ENCODE data around the gene NAA40. TPM values are rescaled to one million over a fixed set of nuclear protein-coding genes. Genes with fewer than 3 reads are reported as not detected.

The NAA40 gene
- total RNA-seq, 1 experiment from 2014 or later: 44.4 TPM

DNA sequence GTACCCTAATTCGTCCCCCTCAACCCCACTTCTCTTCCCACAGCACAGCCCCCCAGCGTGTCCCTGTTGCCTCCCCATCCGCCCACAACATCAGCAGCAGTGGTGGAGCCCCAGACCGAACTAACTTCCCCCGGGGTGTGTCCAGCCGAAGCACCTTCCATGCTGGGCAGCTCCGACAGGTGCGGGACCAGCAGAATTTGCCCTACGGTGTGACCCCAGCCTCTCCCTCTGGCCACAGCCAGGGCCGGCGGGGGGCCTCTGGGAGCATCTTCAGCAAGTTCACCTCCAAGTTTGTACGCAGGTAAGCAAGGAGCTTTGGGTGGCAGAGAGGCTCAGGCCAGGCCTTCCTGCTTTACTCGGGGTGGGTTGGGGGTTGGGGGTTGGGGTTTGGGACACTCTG, 34.1 kb upstream of the NAA40 start:
- Histone ChIP-seq H3K4me1 (ENCODE audit: insufficient read depth, low read length) (no peaks in the 10 kb centered on the region; the same call in 1 of the 2 replicates), H3K9me3 (ENCODE audit: control insufficient read depth, low read depth, low read length) (no peaks in the 10 kb centered on the region), H3K79me2 (ENCODE audit: insufficient read depth, low read length) (no peaks in the 10 kb centered on the region), H3K56ac (ENCODE audit: insufficient read length, low read depth, low read length) (no peak overlapping the region), H3K14ac (ENCODE audit: insufficient read depth, low read length) (no peak overlapping the region; the same call in 1 of the 2 replicates), H4K5ac (ENCODE audit: insufficient read length, low read depth, low read length) (no peak overlapping the region), H3K27me3 (ENCODE audit: insufficient read depth, low read length) (no peaks in the 10 kb centered on the region), H3K23me2 (ENCODE audit: insufficient read length, low read depth, low read length, poor library complexity, severe bottlenecking) (no peaks in the 10 kb centered on the region), H3K18ac (ENCODE audit: insufficient read length, low read depth, low read length) (no peak overlapping the region), H3K27ac (ENCODE audit: insufficient read length, low read depth, low read length) (no peak overlapping the region), H4K20me1 (ENCODE audit: control insufficient read depth, insufficient read depth, insufficient read length) (no peaks in the 10 kb centered on the region), H3K4ac (ENCODE audit: low read depth, low read length) (no peak overlapping the region), H3K23ac (ENCODE audit: insufficient read length, low read depth, low read length) (no peak overlapping the region), H2AFZ (ENCODE audit: low read length) (no peak overlapping the region), H2BK15ac (ENCODE audit: low read depth, low read length) (no peak overlapping the region), H3K79me1 (ENCODE audit: insufficient read depth, low read depth, low read length, poor library complexity, severe bottlenecking) (no peaks in the 10 kb centered on the region), H4K8ac (replicated peaks; ENCODE audit: insufficient read length, low read depth, low read length) (no peak overlapping the region), H2BK20ac (ENCODE audit: low read depth, low read length, poor library complexity, severe bottlenecking) (no peak overlapping the region), H2BK12ac (ENCODE audit: insufficient read length, low read depth, low read length) (no peak overlapping the region), H3K4me2 (ENCODE audit: insufficient read depth, insufficient read length, low read length) (no peak overlapping the region), H4K91ac (ENCODE audit: insufficient read length, low read depth, low read length) (no peak overlapping the region), H3K9ac (ENCODE audit: extremely low read depth, insufficient read length, low read length) (no peak overlapping the region), H2AK5ac (ENCODE audit: insufficient read length, low read length) (no peak overlapping the region), H2BK120ac (ENCODE audit: low read depth, low read length, poor library complexity, severe bottlenecking) (no peak overlapping the region), H3T11ph (ENCODE audit: low read length) (no peak overlapping the region), H2BK5ac (ENCODE audit: insufficient read length, low read length) (no peak overlapping the region)
- peaks cover 29 to 67% (median 62%) of the 10 kb centered on the region in 3 experiments; a peak in 6 of 7 replicates for H3K36me3 Mint-ChIP-seq (ENCODE audit: insufficient read depth in 1 of 3, low read depth in 3 of 3)
- peak overlapping the region; percentile 57 to 72 (median 67); a peak in 4 of 7 replicates for H3K27ac Mint-ChIP-seq
- no peaks in the 10 kb centered on the region for H3K9me3 Mint-ChIP-seq
- TF ChIP-seq, protein P1, sequence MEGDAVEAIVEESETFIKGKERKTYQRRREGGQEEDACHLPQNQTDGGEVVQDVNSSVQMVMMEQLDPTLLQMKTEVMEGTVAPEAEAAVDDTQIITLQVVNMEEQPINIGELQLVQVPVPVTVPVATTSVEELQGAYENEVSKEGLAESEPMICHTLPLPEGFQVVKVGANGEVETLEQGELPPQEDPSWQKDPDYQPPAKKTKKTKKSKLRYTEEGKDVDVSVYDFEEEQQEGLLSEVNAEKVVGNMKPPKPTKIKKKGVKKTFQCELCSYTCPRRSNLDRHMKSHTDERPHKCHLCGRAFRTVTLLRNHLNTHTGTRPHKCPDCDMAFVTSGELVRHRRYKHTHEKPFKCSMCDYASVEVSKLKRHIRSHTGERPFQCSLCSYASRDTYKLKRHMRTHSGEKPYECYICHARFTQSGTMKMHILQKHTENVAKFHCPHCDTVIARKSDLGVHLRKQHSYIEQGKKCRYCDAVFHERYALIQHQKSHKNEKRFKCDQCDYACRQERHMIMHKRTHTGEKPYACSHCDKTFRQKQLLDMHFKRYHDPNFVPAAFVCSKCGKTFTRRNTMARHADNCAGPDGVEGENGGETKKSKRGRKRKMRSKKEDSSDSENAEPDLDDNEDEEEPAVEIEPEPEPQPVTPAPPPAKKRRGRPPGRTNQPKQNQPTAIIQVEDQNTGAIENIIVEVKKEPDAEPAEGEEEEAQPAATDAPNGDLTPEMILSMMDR (conservative IDR thresholded peaks at IDR 0.05): no peak
- H3K27me3 Mint-ChIP-seq (ENCODE audit: low read depth): no peaks in the 10 kb centered on the region
- peaks cover 16 to 50% of the 10 kb centered on the region in 2 experiments for H3K4me1 Mint-ChIP-seq
- WGBS (ENCODE audit: extremely low coverage, insufficient read length, low lambda C conversion rate): no CpG with 5 or more reads among the region's 13 CpGs
- H3K4me3 Mint-ChIP-seq: no peak overlapping the region; a peak in 1 of 5 replicates
- no peak for DNase-seq

Data from H9 (cell line).